ENCODE data around the gene ATP6V0A4.
"Not testable (repeated sequence)": the region's sequence is repeated elsewhere in the genome, so short reads cannot be mapped to it uniquely, and the experiment has no call there.

The ATP6V0A4 gene

GRCh38 chr7:138699661-138700060 lies 98.3 kb downstream of the ATP6V0A4 start:
- no peak for DNase-seq (ENCODE audit: low read depth)

GRCh38 chr7:138698281-138698680 lies 99.7 kb downstream of the ATP6V0A4 start:
- TF ChIP-seq CTCF (conservative IDR thresholded peaks at IDR 0.05; ENCODE audit: control insufficient read depth, insufficient read depth, low read depth, low read length): no peak
- no peak for DNase-seq (ENCODE audit: low read depth)
- H3K4me3 ChIP-seq (ENCODE audit: control insufficient read depth, low read depth, low read length): no peak overlapping the region

More at GRCh38 chr7:138699661-138700060, 98.3 kb downstream of the ATP6V0A4 start:
- no peak for TF ChIP-seq CTCF (conservative IDR thresholded peaks at IDR 0.05; ENCODE audit: control insufficient read depth, insufficient read depth, low read depth, low read length)
- no peak overlapping the region for H3K4me3 ChIP-seq (ENCODE audit: control insufficient read depth, low read depth, low read length)

GRCh38 chr7:138697535-138698182 lies 100.3 kb downstream of the ATP6V0A4 start:
- H3K4me3 ChIP-seq (ENCODE audit: control insufficient read depth, low read depth, low read length): no peak overlapping the region
- no peak for TF ChIP-seq CTCF (conservative IDR thresholded peaks at IDR 0.05; ENCODE audit: control insufficient read depth, insufficient read depth, low read depth, low read length)
- DNase-seq (ENCODE audit: low read depth): no peak

DNA sequence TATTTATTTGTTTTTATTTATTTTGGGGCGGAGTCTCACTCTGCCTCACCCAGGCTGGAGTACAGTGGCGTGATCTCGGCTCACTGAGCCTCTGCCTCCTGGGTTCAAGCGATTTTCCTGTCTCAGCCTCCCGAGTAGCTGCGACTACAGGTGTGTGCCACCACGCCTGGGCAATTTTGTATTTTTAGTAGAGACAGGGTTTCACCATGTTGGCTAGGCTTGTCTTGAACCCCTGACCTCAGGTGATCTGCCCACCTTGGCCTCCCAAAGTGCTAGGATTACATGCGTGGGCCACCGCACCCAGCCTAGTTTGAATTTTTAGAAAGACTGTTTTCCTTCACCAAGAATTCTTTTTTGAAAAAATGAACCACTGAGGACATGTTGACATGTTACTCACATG lies 102.2 kb downstream of the ATP6V0A4 start:
- not testable (repeated sequence) for H3K4me3 ChIP-seq (ENCODE audit: control insufficient read depth, low read depth, low read length); DNase-seq (ENCODE audit: low read depth)

- no peak for TF ChIP-seq CTCF (conservative IDR thresholded peaks at IDR 0.05; ENCODE audit: control insufficient read depth, insufficient read depth, low read depth, low read length)
- no peak for DNase-seq (ENCODE audit: low read depth)
- H3K4me3 ChIP-seq (ENCODE audit: control insufficient read depth, low read depth, low read length): no peak overlapping the region
Observed at GRCh38 chr7:138695106-138695505, 102.9 kb downstream of the ATP6V0A4 start.

GRCh38 chr7:138691178-138691577 lies 106.8 kb downstream of the ATP6V0A4 start:
- H3K4me3 ChIP-seq (ENCODE audit: control insufficient read depth, low read depth, low read length): no peak overlapping the region
- DNase-seq (ENCODE audit: low read depth): no peak
- no peak for TF ChIP-seq CTCF (conservative IDR thresholded peaks at IDR 0.05; ENCODE audit: control insufficient read depth, insufficient read depth, low read depth, low read length)

GRCh38 chr7:138690495-138690894 lies 107.5 kb downstream of the ATP6V0A4 start:
- no peak overlapping the region for H3K4me3 ChIP-seq (ENCODE audit: control insufficient read depth, low read depth, low read length)
- no peak for DNase-seq (ENCODE audit: low read depth)
- TF ChIP-seq CTCF (conservative IDR thresholded peaks at IDR 0.05; ENCODE audit: control insufficient read depth, insufficient read depth, low read depth, low read length): no peak

DNA sequence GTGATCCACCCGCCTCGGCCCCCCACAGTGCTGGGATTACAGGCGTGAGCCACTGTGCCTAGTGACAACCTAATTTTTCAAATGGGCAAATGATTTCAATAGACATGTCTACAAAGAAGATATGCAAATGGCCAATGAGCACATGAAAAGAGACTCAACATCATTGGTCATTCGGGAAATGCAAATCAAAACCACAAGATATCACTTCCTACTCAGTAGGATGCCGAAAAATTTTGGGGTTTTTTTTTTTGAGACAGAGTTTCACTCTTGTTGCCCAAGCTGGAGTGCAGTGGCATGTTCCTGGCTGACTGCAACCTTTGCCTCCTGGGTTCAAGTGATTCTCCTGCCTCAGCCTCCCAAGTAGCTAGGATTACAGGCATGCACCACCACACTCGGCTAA lies 110.0 kb downstream of the ATP6V0A4 start:
- not testable (repeated sequence) for DNase-seq (ENCODE audit: low read depth)

More for the DNA sequence above, 110.0 kb downstream of the ATP6V0A4 start:
- not testable (repeated sequence) for H3K4me3 ChIP-seq (ENCODE audit: control insufficient read depth, low read depth, low read length)
